Subcutaneous abdominal adipose tissue (tissue), 5 donors: ENCODE data around the gene ARSA.
A peak's percentile ranks its signal among the peaks of the same experiment; 100 is the strongest.

Experiments used
- H3K27ac ChIP-seq: one replicate; pipeline ENCODE4 v1.7.0; 2013; ENCODE audit warnings: low read depth, mild to moderate bottlenecking, inconsistent platforms, low read length, moderate library complexity
- H3K27me3 ChIP-seq, 5 donors: one replicate each; pipeline ENCODE4 v1.7.0; 2013; ENCODE audit warnings: low read length in 5 of 5, inconsistent platforms in 1 of 5; ENCODE audit not compliant: control insufficient read depth in 5 of 5, insufficient read depth in 4 of 5
- H3K36me3 ChIP-seq, 5 donors: one replicate each; pipeline ENCODE4 v1.7.0; 2013; ENCODE audit warnings: low read length in 5 of 5; ENCODE audit not compliant: control insufficient read depth in 5 of 5, insufficient read depth in 5 of 5
- H3K4me1 ChIP-seq, 5 donors: one replicate each; pipeline ENCODE4 v1.7.0; 2013; ENCODE audit warnings: low read length in 5 of 5, mild to moderate bottlenecking in 3 of 5, moderate library complexity in 1 of 5; ENCODE audit not compliant: control insufficient read depth in 5 of 5, insufficient read depth in 5 of 5
- H3K4me3 ChIP-seq, 5 donors: one replicate each; pipeline ENCODE4 v1.7.0; 2013; ENCODE audit warnings: low read length in 5 of 5, low read depth in 1 of 5
- H3K9ac ChIP-seq, 5 donors: one replicate each; pipeline ENCODE4 v1.7.0; 2013; ENCODE audit warnings: low read length in 5 of 5, mild to moderate bottlenecking in 4 of 5, moderate library complexity in 3 of 5
- H3K9me3 ChIP-seq, 5 donors: one replicate each; pipeline ENCODE4 v1.7.0; 2013; ENCODE audit warnings: low read length in 5 of 5; ENCODE audit not compliant: control insufficient read depth in 5 of 5
- donor health status: healthy.
- donor health status: healthy.
- donor health status: healthy.
- donor health status: healthy.
- donor health status: healthy.

ARSA gene

DNA sequence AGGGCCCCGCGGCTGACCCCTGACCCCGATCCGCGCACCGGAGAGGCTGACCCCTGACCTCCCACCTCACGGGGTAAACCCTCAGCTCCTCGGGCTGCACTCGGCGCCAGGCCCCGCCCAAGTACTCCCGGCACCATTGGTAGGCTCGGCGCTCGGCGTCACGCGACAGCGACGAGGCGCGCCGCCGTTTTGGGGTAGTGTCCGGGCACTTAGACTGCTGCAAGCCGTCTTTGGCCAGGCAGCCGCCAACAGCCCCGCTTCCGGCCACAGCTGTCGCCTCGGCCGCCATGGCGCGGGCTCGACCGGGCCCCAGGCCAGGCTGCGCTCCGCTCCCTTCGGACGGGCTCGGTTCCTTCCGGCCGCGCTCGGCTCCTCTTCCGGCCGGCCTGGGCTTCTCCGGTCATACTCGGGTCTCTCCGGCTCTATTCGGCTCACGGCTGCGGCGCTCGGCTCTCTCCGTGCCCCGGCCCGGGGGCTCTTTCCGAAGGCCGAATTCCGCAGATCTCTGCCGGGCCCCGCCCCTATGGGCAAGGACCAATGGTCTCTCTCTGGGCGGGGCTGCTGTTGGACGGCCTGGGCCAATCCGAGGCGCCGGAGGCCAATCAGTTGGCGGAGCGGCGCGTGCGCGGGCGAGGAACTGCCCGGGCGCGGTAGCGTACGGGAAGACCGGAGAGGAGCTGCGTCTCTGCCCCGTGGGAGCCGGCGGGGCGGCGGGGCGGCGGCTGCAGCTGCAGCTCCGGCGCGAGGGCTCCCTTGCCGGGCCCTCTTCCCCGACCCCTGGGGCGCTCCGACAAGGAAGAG, 45.3 kb downstream of the ARSA start, which contains the start of gene CHKB:
TSS of gene CHKB (minus strand) at position 357 of the 801 bp plus-strand sequence. CDS start at position 289, 68 bp downstream.
- Histone ChIP-seq H3K4me3 (peak within 1 kb of the TSS; percentile 79 to 87 (median 84)), H3K27me3 (no peaks in the 10 kb centered on the region), H3K9ac (peak within 1 kb of the TSS; percentile 56 to 96 (median 91)), H3K9me3 (no peaks in the 10 kb centered on the region), H3K36me3 (peaks cover 0 to 22% (median 7%) of the 10 kb centered on the region in 5 donors), H3K4me1 (peaks cover 10 to 46% (median 38%) of the 10 kb centered on the region in 5 donors), H3K27ac (peak within 1 kb of the TSS; percentile 94)

- H3K9ac ChIP-seq: peak overlapping the region; percentile 56 to 96 (median 91)
- H3K27me3 ChIP-seq: no peaks in the 10 kb centered on the region
- peaks cover 0 to 22% (median 7%) of the 10 kb centered on the region in 5 donors for H3K36me3 ChIP-seq
- H3K4me1 ChIP-seq: peaks cover 10 to 51% (median 38%) of the 10 kb centered on the region in 5 donors
- peak overlapping the region; percentile 75 to 84 (median 80) for H3K4me3 ChIP-seq
- H3K9me3 ChIP-seq: no peaks in the 10 kb centered on the region
- H3K27ac ChIP-seq: peak overlapping the region; percentile 94
Measured at GRCh38 chr22:50581950-50582492, 45.9 kb downstream of the ARSA start.

DNA sequence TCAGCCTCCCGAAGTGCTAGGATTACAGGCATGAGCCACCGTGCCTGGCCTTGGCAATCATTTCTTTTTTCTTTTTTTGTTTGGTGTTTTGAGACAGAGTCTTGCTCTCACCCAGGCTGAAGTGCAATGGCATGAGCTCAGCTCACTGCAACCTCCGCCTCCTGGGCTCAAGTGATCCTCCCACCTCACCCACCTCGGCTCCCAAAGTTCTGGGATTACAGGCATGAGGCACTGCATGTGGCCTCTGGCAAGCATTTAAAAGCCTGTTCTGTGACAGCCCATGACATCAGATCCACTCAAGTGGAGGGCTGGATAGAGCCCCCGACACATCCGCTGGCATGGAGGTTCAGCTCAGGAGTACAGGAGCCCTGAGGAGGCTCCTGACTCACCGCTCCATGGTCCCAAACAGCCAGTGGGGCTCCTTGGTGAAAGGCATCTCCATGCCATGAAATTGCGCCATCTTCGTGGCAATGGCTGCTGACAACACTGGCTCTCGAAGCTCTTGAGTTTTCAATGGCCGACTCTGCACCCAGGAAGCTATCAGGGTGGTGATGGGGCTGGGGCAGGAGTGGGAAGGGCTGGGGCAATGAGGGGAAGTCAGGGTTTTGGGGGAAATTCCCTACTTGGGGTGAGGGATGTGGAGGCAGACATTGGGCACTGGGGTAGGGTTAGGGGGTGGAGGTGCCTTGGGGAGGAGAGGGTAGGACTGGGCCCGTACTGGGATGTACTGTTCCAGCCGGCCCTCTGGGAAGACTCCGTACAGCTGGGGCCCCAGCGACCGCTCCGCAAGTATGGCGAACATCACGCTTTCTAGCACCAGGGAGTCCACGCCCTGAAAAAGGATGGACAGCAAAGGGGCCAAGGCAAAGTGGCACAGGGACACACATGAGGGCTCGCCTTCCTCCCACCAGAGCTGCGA, 46.7 kb downstream of the ARSA start:
- H3K9ac ChIP-seq: peak overlapping the region; percentile 56 to 96 (median 91)

DNA sequence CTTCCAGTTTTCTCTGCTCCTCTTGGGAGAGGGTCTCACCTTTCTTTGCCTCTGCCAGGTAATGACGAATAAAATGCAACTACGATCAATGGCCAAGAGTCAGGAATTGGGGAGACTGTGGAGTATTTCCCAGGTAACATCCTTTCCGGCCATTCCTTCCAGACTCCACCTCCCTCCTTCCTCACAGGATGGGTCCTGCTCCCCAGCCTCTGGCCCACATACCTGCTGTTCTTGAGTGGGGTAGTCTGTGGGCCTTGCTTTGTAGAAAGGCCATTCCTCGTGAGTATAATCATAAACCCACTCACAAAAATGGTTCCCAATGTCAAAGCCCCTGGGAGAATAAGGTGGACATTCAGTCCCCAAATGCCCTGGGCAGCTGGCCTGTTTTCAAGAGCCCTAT, 48.2 kb downstream of the ARSA start:
- H3K27ac ChIP-seq: no peak overlapping the region
- H3K9me3 ChIP-seq: no peaks in the 10 kb centered on the region
- no peaks in the 10 kb centered on the region for H3K27me3 ChIP-seq
- H3K36me3 ChIP-seq: peaks cover 0 to 22% (median 7%) of the 10 kb centered on the region in 5 donors
- H3K9ac ChIP-seq: peak overlapping the region in 2 of 5 donors; percentile 4 to 13
- peaks cover 10 to 51% (median 38%) of the 10 kb centered on the region in 5 donors for H3K4me1 ChIP-seq
- H3K4me3 ChIP-seq: no peak overlapping the region

More for the DNA sequence above, 46.7 kb downstream of the ARSA start:
- Histone ChIP-seq H3K27ac (peak overlapping the region; percentile 94), H3K36me3 (peaks cover 0 to 22% (median 7%) of the 10 kb centered on the region in 5 donors), H3K4me1 (peaks cover 10 to 51% (median 38%) of the 10 kb centered on the region in 5 donors), H3K4me3 (peak overlapping the region; percentile 75 to 84 (median 80)), H3K9me3 (no peaks in the 10 kb centered on the region), H3K27me3 (no peaks in the 10 kb centered on the region)

DNA sequence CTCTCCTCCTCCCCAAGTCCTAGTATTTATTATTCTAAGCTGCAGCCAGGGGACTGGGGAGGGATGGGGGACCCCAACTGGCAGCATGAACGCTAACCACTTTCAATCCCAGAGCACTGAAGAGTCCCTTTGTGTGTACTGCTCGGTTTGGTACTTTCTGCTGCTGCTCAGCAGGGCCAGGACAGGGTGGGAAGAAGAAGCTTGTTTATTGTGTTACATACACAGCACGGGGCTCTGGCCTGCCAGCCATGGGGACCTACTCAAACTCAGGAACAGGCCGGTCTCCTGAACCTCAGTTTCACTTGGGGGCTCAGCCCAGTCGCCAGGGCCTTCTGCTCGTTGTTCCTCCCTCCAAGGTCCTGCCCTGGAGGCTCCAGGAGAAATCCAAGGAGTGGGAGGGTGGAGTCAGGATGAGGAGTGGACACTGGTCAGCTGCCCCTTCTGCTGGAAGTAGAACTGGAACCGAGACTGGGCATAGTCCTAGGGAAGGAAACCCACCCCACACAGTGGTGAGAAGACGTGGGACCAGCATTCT, 49.1 kb downstream of the ARSA start:
- Histone ChIP-seq H3K27me3 (no peaks in the 10 kb centered on the region), H3K36me3 (peaks cover 0 to 27% (median 7%) of the 10 kb centered on the region in 5 donors), H3K9ac (peak overlapping the region in 4 of 5 donors; percentile 21 to 71 (median 36)), H3K4me1 (peaks cover 10 to 50% (median 38%) of the 10 kb centered on the region in 5 donors), H3K9me3 (no peaks in the 10 kb centered on the region), H3K27ac (peak overlapping the region; percentile 46), H3K4me3 (peak overlapping the region in 3 of 5 donors; percentile 19 to 40 (median 39))

DNA sequence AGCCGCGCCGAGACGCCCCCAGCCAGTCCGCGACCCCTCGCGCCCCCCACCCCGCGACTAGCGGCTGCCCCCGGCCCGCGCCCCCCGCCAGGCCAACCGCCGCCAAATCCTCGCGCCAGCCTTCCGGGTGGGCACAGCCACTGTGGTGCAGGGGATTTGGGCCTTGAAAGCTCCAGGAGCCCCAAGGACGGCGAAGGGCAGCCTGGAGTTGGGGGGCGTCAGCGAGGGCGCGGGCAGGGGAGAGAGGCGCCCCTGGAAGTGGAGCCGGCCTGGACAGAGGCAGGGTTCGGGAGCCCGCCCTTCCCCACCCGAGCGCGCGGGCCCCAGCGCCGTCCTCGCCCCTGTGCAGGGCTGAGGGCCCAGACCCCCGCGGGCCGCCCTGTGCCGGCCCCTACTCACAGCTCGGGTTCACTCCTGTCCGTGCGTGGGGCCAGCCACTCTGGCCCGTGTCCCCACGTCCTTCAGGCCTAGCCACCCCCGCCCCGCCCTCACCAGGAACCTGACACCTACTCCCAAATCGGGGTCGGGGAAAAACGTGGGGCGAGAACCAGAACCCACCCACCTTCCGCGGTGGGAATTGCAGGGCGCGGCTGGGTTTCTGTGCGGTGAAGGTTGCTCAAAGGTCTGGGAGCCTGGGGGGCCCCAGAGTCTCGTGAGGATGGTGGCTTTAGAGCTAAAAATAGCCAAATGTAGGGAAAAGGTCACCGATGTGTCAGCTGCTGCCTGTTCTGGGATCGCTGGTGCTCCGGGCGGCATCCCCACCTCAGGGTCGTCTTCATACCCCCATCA, 49.8 kb downstream of the ARSA start, which contains the start of gene CPT1B:
TSS of gene CPT1B (minus strand) at position 441 of the 789 bp plus-strand sequence. CDS start 512 bp downstream, outside the sequence.
- Histone ChIP-seq H3K36me3 (peaks cover 0 to 31% (median 7%) of the 10 kb centered on the region in 5 donors), H3K9ac (peak within 1 kb of the TSS in 4 of 5 donors; percentile 21 to 71 (median 36)), H3K4me1 (peaks cover 6 to 43% (median 31%) of the 10 kb centered on the region in 5 donors), H3K27me3 (no peaks in the 10 kb centered on the region), H3K27ac (peak within 1 kb of the TSS; percentile 46), H3K9me3 (no peaks in the 10 kb centered on the region), H3K4me3 (peak within 1 kb of the TSS in 3 of 5 donors; percentile 19 to 40 (median 39))

DNA sequence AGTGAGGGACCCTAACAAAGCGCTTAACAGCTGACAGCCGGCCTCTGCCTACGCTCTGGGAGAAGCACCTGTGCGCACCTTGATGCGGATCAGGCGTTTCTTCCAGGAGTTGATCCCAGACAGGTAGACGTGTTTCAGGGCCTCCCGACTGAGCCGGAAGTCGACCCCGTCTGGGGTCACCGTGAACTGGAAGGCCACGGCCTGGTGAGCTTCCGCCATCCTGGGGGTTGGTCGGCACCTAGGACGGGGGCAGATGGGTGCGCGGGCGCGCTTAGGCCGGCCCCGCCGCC, 50.3 kb downstream of the ARSA start:
- Histone ChIP-seq H3K4me1 (peaks cover 6 to 43% (median 30%) of the 10 kb centered on the region in 5 donors), H3K36me3 (peaks cover 0 to 36% (median 7%) of the 10 kb centered on the region in 5 donors), H3K4me3 (no peak overlapping the region), H3K9me3 (no peaks in the 10 kb centered on the region), H3K9ac (no peak overlapping the region), H3K27ac (no peak overlapping the region), H3K27me3 (no peaks in the 10 kb centered on the region)

DNA sequence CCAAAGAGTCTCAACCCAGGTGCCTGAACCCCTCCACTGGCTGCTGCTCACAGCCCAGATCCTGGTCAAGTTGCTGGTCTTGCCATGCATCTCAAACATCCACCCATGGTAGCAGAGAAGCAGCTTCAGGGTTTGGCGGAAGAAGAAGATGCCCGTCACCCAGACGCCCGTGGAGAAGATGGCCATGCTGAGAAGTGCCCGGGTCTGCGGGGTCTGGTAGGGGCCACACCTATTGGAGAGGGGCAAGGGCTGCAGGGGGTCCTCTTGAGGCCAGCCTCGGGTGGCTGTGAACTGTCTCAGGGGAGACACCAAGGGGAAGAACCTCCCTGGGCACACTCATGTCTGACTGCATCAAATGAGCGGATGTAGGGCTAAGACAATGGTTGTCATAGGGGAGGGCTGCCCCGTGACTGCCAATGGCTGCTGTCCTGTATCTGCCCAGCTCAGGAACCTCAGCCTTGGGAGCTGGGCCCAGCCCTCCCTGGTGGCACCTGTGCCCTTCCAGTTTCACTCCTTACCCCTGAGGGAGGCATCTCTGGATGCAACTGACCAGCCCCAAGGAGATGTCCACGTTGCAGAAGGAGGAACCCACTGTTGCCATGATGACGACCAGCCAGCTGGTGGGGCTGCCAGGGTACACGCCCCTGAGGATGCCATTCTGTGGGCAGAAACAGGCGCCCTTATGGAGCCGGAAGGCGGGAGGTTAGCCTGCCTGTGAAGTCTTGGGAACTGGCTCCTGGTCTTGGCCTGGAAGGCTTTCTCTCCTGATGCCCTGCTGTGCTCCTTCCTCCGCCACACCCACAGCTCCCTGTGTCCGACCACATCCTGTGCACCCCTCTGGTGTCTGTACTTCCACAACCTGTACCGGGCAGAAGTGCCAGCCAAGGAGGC, 50.9 kb downstream of the ARSA start:
- Histone ChIP-seq H3K4me1 (peaks cover 6 to 41% (median 29%) of the 10 kb centered on the region in 5 donors), H3K27ac (no peak overlapping the region), H3K9me3 (no peaks in the 10 kb centered on the region), H3K36me3 (peaks cover 0 to 38% (median 7%) of the 10 kb centered on the region in 5 donors), H3K27me3 (no peaks in the 10 kb centered on the region), H3K4me3 (no peak overlapping the region), H3K9ac (no peak overlapping the region)
